Liver (tissue), 3 donors: ENCODE results near the gene RAI1.

Experiments
- ATF3 ChIP-seq: IDR thresholded peaks from 2 replicates; pipeline ENCODE4 v1.6.1; 2016; ENCODE audit warnings: antibody characterized with exemption
- CTCF ChIP-seq: fragments of 150-350 bp; IDR thresholded peaks from 2 replicates; pipeline ENCODE4 v1.5.1; 2017; ENCODE audit warnings: improper control_type of control experiment, low read depth, low read length; ENCODE audit not compliant: missing input control
- MAX ChIP-seq: IDR thresholded peaks from 2 replicates; pipeline ENCODE4 v1.6.1; 2016; ENCODE audit warnings: antibody characterized with exemption
- donor health status: healthy.
- donor health status: healthy.

GRCh38 chr17:17681187-17681743 is at the start of gene RAI1:
- TF ChIP-seq CTCF (peak; percentile 93), ATF3 (no peak), MAX (no peak)
